ENCODE results near the gene BPHL. TPM values are rescaled to one million over a fixed set of nuclear protein-coding genes. Genes with fewer than 3 reads are reported as not detected.
A peak's percentile ranks its signal among the peaks of the same experiment; 100 is the strongest.

BPHL gene
- total RNA-seq, 1 experiment from 2014 or later: 48.7 TPM

DNA sequence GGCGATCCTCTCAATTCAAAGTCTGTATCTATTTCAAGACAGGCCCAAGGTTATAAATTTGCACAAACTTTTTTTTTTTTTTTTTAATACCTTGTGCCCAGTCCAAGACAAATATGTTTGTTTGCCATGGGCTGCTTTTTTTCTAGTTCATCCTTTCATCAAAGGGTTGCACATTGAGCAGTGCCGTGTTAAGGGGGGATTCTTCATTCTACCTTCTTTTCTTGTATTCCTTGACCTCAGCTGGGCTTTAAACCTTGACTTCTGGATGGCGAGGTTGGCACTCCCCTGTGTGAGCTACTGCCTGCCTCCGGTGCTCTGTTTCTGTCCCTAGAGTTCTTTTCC lies 42.8 kb upstream of the BPHL start:
- H3K27ac ChIP-seq (ENCODE audit: insufficient read length, low read depth, low read length): peak overlapping the region; percentile 99
- peaks cover 3% of the 10 kb centered on the region for H3K79me1 ChIP-seq (ENCODE audit: insufficient read depth, low read depth, low read length, poor library complexity, severe bottlenecking)
- H2BK120ac ChIP-seq (ENCODE audit: low read depth, low read length, poor library complexity, severe bottlenecking): no peak overlapping the region
- no peak overlapping the region for H2AFZ ChIP-seq (ENCODE audit: low read length)
- peak overlapping the region; percentile 22 for H3K4me2 ChIP-seq (ENCODE audit: insufficient read depth, insufficient read length, low read length)
- H3K79me2 ChIP-seq (ENCODE audit: insufficient read depth, low read length): peaks cover 10% of the 10 kb centered on the region; the same call in 1 of the 2 replicates
- H3K9ac ChIP-seq (ENCODE audit: extremely low read depth, insufficient read length, low read length): no peak overlapping the region
- H2BK15ac ChIP-seq (ENCODE audit: low read depth, low read length): no peak overlapping the region
- peak overlapping the region; percentile 57 for H2AK5ac ChIP-seq (ENCODE audit: insufficient read length, low read length)
- Mint-ChIP-seq H3K27me3 (ENCODE audit: low read depth) (no peaks in the 10 kb centered on the region), H3K36me3 (ENCODE audit: insufficient read depth in 1 of 3, low read depth in 3 of 3) (peaks cover 31 to 51% (median 46%) of the 10 kb centered on the region in 3 experiments), H3K9me3 (peaks cover 5 to 10% of the 10 kb centered on the region in 2 experiments), H3K4me1 (peaks cover 47 to 49% of the 10 kb centered on the region in 2 experiments), H3K27ac (peak overlapping the region; percentile 91 to 100 (median 99)), H3K4me3 (peak overlapping the region in 1 of 2 experiments; percentile 12; a peak in 2 of 5 replicates)
- H2BK5ac ChIP-seq (ENCODE audit: insufficient read length, low read length): peak overlapping the region; percentile 50
- no peak overlapping the region for H3K56ac ChIP-seq (ENCODE audit: insufficient read length, low read depth, low read length)
- H2BK12ac ChIP-seq (ENCODE audit: insufficient read length, low read depth, low read length): peak overlapping the region; percentile 87
- no peaks in the 10 kb centered on the region for H4K20me1 ChIP-seq (ENCODE audit: control insufficient read depth, insufficient read depth, insufficient read length)
- DNase-seq: no peak
- no peak for TF ChIP-seq CTCF (conservative IDR thresholded peaks at IDR 0.05)
- H4K91ac ChIP-seq (ENCODE audit: insufficient read length, low read depth, low read length): no peak overlapping the region
- H2BK20ac ChIP-seq (ENCODE audit: low read depth, low read length, poor library complexity, severe bottlenecking): no peak overlapping the region
- H3K27me3 ChIP-seq (ENCODE audit: insufficient read depth, low read length): no peaks in the 10 kb centered on the region
- no peak overlapping the region for H3K23ac ChIP-seq (ENCODE audit: insufficient read length, low read depth, low read length)
- no CpG with 5 or more reads among the region's 4 CpGs for WGBS (ENCODE audit: extremely low coverage, insufficient read length, low lambda C conversion rate)
- no peak overlapping the region for H3K14ac ChIP-seq (ENCODE audit: insufficient read depth, low read length)
- H3K4ac ChIP-seq (ENCODE audit: low read depth, low read length): no peak overlapping the region; the same call in 1 of the 2 replicates
- H3K4me1 ChIP-seq (ENCODE audit: insufficient read depth, low read length): peaks cover 22% of the 10 kb centered on the region; the same call in 1 of the 2 replicates
- no peak overlapping the region for H3K18ac ChIP-seq (ENCODE audit: insufficient read length, low read depth, low read length)
- H3K23me2 ChIP-seq (ENCODE audit: insufficient read length, low read depth, low read length, poor library complexity, severe bottlenecking): no peaks in the 10 kb centered on the region
- H3K9me3 ChIP-seq (ENCODE audit: control insufficient read depth, low read depth, low read length): peaks cover 6% of the 10 kb centered on the region
- H3T11ph ChIP-seq (ENCODE audit: low read length): no peak overlapping the region
- no peak overlapping the region for H4K5ac ChIP-seq (ENCODE audit: insufficient read length, low read depth, low read length)
- no peak overlapping the region for H4K8ac ChIP-seq (replicated peaks; ENCODE audit: insufficient read length, low read depth, low read length)

Measured in H9 (cell line).